ENCODE results near the gene PRM2.

Gene PRM2

GRCh38 chr16:11242658-11243057 is 33.6 kb downstream of the PRM2 start:
- no peak for DNase-seq

GRCh38 chr16:11241480-11242204 is 34.6 kb downstream of the PRM2 start:
- DNase-seq = no peak

GRCh38 chr16:11240636-11241473 is 35.4 kb downstream of the PRM2 start:
- no peak for DNase-seq

GRCh38 chr16:11239644-11240632 is 36.3 kb downstream of the PRM2 start:
- DNase-seq = no peak

GRCh38 chr16:11238272-11239202 is 37.7 kb downstream of the PRM2 start:
- no peak for DNase-seq

GRCh38 chr16:11236461-11237254 is 39.6 kb downstream of the PRM2 start:
- DNase-seq = no peak

GRCh38 chr16:11235703-11235991 is 40.6 kb downstream of the PRM2 start:
- no peak for DNase-seq

GRCh38 chr16:11234884-11235702 is 41.2 kb downstream of the PRM2 start:
- DNase-seq = no peak

GRCh38 chr16:11233727-11234376 is 42.4 kb downstream of the PRM2 start:
- no peak for DNase-seq

GRCh38 chr16:11232852-11233726 is 43.2 kb downstream of the PRM2 start:
- no peak for DNase-seq

- DNase-seq = no peak
These were observed 43.9 kb downstream of the PRM2 start for GRCh38 chr16:11232302-11232851.

GRCh38 chr16:11231367-11231970 is 44.8 kb downstream of the PRM2 start:
- no peak for DNase-seq

GRCh38 chr16:11229906-11230305 is 46.4 kb downstream of the PRM2 start:
- no peak for DNase-seq

GRCh38 chr16:11229432-11229831 is 46.8 kb downstream of the PRM2 start:
- no peak for DNase-seq

GRCh38 chr16:11225677-11226549 is 50.4 kb downstream of the PRM2 start:
- no peak for DNase-seq

Data from NCI-H748 treated with DMSO at 0.1 percent for 48 hours (cell line).